Ecto neural progenitor cell (in vitro differentiated cells): Measurements from ENCODE around the gene DDX54.

ENCODE experiments used
- DNase-seq: peaks from one replicate; pipeline ENCODE4 v3.0.0-alpha.2; 2018; ENCODE audit warnings: low spot score

DDX54 gene, protein sequence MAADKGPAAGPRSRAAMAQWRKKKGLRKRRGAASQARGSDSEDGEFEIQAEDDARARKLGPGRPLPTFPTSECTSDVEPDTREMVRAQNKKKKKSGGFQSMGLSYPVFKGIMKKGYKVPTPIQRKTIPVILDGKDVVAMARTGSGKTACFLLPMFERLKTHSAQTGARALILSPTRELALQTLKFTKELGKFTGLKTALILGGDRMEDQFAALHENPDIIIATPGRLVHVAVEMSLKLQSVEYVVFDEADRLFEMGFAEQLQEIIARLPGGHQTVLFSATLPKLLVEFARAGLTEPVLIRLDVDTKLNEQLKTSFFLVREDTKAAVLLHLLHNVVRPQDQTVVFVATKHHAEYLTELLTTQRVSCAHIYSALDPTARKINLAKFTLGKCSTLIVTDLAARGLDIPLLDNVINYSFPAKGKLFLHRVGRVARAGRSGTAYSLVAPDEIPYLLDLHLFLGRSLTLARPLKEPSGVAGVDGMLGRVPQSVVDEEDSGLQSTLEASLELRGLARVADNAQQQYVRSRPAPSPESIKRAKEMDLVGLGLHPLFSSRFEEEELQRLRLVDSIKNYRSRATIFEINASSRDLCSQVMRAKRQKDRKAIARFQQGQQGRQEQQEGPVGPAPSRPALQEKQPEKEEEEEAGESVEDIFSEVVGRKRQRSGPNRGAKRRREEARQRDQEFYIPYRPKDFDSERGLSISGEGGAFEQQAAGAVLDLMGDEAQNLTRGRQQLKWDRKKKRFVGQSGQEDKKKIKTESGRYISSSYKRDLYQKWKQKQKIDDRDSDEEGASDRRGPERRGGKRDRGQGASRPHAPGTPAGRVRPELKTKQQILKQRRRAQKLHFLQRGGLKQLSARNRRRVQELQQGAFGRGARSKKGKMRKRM

DNA sequence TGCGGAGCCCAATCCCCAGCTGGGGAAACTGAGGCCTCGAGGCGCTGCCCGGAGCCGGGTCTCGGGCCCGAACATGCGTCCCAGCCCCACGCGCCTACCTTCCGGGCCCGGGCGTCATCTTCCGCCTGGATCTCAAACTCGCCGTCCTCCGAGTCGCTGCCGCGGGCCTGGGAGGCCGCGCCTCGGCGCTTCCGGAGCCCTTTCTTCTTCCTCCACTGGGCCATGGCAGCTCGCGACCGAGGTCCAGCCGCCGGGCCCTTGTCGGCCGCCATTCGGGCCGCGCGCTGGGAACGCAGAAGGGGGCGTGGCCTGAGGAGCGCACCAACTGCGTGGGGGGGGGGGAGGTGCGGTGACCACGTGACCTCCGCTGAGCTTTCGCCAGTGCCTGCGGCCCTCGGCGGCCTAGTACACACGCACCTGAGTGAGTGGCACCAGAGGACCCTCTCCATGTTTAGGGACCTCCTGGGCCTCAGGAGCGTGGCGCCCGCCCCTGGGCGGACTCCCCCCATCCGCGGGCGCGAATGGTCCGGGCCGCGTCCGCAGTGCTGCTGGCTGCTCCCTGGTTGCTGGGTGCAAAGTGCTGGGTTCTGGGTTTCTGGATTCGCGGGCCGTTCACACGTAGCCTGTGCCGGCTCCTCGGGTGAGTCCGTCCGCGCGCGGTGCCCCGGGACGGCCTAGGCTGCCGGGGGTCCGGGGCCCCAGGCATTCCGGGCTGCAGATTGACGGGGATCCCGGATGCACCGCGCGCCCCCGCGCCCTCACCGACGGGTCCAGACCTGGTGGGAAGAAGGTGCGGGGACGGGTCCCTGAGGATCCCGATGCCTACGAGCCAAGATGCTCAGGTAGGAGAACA lies at the start of gene DDX54, which contains the start of gene RITA1:
Gene DDX54 (minus strand): TSS at position 299 of the 853 bp plus-strand sequence. CDS start 27 bp downstream, at position 272.
Gene RITA1 (plus strand): TSS at position 542 of the 853 bp plus-strand sequence. CDS start 1,026 bp downstream, outside the sequence.
- DNase-seq: peak; percentile 95

DNA sequence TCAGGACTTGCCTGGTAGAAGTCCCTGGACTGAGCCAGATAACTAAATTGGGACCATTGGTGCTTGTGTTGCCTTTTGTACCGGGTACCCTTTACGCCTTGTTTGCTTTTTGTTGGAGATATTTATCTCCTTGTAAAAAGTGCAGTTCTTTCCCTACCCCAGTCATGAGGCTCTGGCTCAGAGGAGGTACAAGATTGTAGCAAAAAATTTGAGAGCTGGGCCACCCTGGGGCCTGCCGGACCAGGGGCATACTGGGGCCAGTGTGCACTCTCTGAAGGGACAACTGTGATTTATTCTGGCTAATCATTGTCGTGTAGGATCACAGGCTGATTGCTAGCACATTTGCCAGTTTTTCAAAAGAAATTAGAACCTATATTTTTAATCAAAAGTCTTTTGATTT lies 49.2 kb upstream of the DDX54 start:
- no peak for DNase-seq

DNA sequence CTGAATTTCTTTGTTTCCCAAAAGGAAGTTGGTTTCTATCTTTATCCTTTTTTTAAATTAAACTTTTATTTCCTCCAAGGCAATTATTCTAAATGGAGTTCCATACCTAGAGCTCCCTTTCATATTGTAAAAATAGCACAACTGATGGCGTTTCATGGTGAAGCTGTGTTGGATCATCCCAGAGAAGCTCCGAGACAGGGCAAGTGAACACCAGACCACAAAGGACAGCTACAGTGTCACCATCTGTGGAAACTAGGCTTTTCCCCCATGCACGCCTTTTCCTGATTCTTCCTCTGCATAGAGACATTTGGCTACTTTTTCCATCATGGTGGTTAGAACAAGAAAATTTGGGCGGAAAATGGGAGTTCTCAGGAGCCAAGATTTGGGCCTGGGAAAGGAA lies 48.7 kb upstream of the DDX54 start:
- no peak for DNase-seq

DNA sequence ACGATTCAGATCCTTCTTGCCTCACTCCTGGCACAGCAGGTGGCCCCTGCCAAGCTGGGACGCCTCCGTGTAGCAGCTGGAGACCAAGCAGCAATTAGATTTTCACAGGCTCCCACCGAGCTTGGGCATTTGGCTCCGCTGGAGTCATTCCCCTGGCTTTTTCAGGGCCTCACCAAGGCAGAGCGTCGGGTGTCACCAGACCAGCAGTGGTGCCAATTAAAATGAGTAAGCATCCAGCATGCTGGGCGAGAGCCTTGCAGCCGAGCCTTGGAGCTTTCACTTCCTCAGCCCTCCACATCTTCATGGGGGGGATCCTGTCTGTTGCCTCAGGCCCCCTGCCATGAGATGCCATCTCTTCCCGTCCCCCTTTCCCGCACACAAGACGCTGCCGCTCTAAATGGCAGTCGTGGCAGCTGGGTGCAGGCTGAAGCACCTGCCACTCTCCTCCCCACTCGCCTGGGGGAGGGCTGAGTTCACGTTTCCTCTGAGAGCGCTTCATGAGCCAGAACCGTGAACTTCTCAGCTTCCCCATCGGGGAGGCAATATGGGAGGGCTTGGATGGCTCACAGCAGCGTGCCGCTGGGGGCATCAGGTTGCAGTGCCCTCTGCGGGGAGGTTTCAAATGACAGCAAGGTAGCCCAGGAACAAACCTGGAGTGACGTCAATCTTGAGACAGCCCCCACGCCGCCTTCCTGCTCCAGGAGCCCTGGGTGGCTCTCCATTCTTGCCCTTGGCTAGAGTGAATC lies 47.7 kb upstream of the DDX54 start:
- no peak for DNase-seq

DNA sequence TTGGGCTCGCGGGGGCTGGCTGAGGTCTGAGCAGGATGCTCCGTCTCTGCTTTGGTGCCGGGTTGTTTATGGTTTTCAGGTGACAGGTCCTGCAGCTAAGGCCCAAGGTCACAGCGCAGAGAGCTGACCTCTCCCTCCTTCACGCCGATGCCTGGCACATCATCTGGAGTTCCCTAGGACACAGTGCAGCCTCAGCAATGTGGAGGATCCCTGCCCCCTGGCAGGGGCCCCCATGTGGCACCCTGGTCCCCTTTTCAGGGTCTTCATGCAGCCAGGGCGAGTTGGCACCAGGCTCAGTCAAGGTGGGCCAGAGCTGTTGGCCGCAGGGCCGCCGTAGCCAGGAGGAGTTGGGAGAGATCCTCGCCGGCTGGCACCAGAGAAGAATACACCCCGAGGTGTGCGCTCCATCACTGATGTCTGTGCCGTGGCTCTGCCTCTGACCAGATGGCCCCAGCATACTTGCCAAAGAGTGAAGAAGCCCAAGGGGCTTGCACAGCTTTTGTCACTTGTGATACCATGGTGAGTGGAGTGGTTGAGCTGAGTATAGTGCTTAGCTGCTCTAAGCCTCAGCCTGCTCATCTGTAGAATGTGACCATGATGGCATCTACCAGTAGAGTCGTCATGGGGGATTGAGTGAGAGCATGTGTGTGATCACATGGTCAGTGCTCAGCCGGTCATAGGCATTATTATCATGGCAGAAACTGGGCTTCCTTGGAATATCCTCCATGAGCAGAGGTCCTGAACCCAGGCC lies 47.0 kb upstream of the DDX54 start:
- DNase-seq: no peak

DNA sequence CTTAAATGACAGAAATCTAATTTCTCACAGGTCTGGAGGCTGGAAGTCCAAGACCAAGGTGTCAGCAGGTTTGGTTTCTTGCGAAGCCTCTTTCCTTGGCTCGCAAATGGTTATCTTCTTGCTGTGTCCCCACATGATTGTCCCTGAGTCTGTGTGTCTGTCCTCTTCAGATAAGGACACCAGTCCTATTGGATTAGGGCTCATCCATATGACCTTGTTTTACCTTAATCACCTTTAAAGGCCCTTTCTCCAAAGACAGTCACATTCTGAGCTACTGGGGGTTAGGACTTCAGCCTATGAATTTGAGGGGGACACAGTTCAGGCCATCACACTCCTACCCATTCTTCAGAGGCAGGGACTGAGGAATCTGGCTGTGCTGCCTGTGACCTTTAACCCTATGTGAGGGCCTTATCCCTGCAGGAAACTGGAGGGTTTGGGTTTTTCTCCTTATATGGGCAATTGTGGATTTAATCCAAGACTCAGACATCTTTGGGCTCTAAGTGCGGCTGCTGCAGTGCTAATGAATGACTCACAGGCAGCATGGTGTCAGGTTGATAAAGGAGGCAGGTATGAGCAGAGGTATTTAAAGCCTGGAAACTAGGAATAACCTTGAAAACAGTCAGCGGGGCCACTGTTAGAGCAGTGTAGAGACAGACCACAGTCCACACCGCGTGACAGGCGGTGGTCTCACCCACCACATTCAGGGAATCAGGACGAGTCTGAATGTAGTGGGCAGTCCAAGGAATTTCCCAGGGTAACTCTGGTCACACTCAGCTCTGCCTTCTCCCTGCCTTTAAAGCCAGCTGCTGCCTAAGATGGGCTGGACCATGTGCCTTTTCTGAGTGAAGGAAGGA lies 46.2 kb upstream of the DDX54 start:
- DNase-seq: no peak

DNA sequence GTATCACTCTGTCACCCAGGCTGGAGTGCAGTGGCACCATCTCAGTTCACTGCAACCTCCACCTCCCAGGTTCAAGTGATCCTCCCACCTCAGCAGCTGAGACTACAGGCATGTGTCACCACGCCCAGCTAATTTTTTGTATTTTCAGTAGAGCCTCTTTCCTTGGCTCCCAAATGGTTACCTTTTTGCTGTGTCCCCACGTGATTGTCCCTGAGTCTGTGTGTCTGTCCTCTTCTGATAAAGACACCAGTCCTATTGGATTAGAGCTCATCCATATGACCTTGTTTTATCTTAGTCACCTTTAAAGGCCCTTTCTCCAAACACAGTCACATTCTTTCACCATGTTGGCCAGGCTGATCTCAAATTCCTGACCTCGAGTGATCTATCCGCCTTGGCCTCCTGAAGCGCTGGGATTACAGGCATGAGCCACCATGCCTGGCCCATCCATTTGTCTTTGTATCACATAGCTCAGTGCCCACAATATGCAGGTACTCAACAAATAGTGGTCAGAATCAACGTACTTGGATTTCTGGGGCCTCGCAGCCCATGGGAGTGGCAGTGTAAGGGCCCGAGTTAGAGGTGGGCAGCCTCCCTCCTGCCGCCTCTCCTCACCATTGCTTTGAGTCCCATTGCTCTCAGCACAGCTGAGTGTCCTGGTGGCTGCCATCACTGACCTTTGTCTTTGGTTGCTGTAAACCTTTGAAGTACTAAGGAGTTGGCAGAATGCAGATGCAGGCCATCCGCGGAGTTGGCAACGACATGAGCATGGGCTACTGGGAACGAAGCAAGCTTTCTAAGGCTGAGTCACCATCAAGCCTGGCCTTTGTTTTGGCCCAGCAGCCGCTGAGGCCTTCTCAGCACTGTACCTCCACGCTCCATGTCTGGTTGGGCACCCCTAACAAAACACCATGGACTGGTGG lies 45.3 kb upstream of the DDX54 start:
- no peak for DNase-seq

DNA sequence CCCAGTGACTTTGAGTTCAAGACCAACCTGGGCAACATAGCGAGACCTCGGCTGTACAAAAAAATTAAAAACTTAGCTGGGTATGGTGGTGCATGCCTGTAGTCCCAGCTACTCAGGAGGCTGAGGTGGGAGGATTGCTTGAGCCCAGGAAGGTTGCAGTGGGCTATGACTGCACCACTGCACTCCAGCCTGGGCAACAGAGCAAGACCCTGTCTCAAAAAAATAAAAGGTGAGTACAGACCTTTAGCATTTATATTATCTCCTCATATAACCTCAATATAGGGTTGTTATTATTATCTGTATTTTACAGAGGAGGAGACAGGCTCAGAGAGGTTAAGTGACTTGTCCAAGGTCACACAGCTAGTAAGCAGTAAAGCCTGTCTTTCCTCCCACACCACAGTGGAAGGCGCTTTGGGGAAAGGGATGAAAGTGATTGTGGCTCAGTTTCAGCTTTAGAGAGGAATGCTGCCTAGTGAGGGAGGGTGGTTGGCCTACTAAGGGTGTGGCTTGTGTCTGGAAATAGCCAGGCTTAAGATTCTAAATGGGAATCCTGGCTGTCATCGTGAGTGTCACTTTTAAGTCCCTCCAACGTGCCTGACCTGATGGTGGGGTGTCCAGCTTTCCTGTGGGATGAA lies 43.2 kb upstream of the DDX54 start:
- no peak for DNase-seq

DNA sequence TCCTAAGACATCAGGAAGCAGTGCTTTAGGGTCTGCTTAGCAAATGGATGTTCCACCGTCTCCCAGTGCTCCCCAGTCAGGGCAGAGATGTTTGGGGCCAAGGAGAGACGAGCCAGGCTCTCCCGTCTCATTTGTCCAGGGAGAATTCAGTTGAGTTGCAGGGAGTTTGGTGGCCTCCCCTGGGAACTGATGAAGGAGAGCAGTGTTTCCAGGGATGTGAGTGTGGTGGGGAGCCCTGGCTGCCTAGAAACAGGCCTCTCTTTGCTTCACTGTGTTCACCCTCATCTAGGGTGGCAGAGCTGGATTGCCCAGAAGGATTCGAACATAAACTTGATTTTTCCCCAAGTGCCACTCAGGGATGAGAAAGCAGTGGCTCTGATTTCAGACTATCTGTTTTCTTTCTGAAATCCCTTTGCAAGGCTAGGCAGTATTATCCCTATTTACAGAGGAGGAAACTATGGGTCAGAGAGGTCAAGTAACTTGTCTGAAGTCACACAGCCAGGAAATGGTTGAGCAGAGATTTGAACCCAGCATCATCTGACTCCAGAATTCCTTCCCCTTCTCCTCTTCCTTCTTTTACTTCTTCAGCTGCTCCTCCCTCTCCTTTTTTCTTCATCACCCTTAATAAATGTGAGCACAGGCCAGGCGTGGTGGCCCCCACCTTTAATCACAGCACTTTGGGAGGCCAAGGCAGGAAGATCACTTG lies 42.6 kb upstream of the DDX54 start:
- no peak for DNase-seq

DNA sequence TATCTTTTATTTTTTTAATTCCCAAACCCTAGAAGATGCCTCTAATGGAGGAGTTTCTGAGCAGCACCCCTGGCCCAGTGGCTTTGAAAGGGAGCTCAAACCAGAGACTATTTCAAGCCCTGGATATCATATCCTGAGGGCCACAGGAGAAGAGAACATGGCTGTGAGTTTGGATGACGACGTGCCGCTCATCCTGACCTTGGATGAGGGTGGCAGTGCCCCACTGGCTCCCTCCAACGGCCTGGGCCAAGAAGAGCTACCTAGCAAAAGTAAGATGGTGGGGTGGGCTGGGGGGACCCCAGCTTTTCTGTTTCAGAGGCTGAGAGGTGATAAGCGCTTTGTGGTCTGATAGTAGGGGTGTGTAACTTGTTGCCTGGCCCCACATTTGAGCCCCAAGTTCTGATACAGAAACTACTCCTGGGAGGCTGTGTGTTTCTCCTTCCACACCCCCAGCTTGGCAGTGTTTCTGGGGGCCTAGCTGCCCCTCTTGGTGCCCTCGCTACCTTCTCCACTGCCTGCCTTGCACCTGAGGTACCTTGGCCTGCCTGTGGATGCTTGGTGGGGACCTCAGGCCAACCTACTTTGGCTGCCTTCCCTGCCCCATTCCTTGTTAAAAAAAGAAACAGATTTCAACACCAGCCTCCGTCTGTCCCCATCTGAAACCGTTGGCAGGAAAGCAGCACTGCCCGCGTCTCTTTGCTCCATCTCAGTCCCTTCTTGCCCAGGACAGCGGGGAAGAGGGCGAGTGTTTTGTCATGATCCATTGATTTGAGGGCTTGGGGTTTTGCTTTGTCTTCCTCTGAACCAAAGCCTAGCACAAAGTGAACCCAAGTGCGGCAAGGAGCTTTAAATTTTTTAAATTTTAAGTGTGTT lies 41.7 kb upstream of the DDX54 start:
- DNase-seq: no peak

DNA sequence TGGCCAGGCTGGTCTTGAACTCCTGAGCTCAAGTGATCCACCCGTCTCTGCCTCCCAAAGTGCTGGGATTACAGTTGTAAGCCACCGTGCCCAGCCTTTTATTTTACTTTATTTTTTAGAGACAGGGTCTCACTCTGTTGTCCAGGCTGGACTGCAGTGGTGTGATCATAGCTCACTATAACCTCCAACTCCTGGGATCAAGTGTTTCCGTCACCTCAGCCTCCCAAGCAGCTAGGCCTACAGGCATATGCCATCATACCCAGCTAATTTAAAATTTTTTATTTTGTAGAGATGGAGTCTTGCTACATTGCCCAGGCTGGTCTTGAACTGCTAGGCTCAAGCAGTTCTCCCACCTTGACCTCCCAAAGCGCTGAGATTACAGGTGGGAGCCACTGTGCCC lies 39.7 kb upstream of the DDX54 start:
- DNase-seq: no peak

DNA sequence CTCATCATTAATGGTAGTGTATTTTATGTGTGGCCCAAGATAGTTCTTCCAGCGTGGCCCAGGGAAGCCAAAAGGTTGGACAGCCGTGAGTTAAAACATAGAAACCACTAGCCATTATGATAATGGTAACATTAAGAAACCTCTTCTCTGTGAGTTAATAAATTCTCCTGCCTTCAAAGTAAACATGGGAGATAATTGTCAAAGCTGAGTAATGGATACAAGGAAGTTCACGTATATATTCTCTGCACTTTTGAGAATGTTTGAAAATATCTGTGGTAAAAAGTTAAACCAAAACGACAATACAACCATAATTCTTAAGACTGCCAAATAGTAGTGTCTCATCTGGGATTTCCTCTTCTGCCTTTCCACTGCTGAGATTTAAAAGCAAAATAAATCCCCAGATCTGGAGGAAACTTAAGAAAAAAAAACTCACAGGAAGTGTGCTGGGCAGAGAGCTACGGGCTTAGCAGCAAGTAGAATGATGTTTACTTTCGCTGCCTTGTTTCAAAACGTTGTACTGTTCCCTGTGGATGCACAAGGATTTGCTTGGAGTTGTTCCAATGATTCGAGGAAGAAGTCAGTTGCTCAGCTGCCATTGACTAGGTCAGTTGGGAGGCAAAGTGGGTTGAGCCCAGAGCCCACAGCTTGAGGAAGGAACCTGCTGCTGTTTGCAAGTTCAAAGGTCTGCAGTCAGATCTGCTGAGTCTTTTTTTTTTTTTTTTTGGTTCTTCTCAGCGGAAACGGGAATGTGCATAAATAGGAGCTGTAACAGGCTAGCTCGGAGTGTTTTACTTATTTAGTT lies 37.7 kb upstream of the DDX54 start:
- DNase-seq: no peak

DNA sequence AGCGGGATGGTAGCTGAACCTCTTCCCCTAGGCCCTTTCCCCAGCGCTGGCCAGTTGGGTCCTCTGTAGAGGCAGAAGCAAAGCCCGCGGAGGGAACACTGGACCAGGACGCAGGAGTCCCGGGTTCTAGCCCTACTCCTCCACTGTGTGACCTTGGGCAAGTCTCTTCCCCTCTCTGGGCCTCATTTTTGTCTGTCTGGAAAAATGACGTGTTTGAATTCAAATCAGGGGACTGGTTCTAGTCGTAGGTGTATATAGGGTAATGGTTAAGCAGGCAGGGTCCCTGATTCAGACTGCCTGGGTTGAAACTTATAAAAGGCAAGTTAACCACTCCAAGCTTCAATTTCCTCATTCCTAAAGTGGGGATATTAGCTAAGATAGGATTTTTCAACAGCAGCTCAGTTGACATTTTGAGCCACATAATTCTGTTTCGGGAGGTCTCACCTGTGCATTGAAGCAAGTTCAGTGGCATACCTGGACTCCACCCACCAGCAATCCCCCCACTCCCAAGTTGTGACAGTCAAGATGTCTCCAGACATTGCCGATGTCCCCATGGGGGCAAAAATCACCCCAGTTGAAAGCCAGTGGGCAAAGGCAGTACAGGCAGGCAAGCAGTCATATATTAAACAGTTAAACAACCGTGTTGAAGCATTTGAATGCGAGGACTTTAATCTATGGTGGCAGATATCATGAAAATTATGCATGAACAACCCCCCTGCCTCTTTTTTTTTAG lies 36.9 kb upstream of the DDX54 start:
- no peak for DNase-seq

DNA sequence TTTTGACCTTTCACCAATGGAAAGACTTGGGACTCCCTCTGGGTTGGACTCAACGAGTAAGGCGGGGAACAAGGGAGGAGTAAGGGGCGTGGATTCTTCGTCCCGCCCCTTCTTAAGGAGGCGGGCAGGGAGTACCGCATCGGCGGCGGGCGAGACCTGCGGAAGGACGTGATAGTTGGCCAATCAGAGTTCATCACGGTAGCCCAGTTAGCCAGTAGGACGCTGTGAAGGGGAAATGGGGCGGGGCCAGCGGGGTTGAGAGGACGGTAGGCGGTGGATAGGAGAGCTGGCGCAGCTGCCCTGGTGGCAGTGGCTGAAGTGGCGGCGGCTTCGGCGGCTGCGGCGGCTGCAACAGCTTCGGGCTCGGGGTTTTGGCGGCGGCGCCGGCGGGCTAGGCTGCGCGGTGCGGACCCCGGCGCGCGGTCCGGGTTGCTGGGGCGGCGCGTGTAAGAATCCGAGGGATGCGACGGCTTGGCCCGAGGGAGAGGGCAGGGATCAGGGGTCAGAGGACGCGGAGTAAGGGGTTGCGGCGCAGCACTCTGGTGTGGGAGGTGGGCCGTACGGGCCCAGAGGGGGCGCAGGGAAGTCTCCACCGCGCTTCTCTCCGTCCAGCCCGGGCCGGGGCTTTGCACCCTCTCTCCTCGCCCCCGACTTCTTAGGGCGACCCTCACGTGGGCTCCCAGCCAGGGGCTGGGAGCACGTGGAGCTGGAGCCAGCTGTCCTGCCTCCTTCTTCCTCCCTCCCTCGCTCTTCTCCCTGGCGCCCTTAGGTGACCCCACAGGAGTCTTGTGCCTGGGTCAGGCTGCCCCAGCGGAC lies 36.1 kb upstream of the DDX54 start, which contains the start of gene TPCN1:
Gene TPCN1 (plus strand): TSS at position 284 of the 816 bp plus-strand sequence. CDS start 5,389 bp downstream, outside the sequence.
- DNase-seq: peak; percentile 100
